Neuronal stem cell (in vitro differentiated cells): ENCODE data around the gene AKAP17A.
A peak's percentile ranks its signal among the peaks of the same experiment; 100 is the strongest.

Experiments
- DNase-seq: peaks from one replicate; pipeline ENCODE4 v3.0.0-alpha.2; 2013; ENCODE audit warnings: low spot score
- H2AFZ ChIP-seq: one replicate; pipeline ENCODE4 v1.6.1; 2013; ENCODE audit warnings: mild to moderate bottlenecking, low read length, inconsistent platforms
- H2AK5ac ChIP-seq: 2 replicates; pipeline ENCODE4 v1.6.1; 2013; ENCODE audit warnings: low read depth, mild to moderate bottlenecking, inconsistent platforms, low read length, moderate library complexity, mixed read lengths
- H2BK120ac ChIP-seq: 2 replicates; pipeline ENCODE4 v1.6.1; 2013; ENCODE audit warnings: low read depth, mild to moderate bottlenecking, inconsistent platforms, low read length, moderate library complexity, mixed read lengths
- H2BK12ac ChIP-seq: one replicate; pipeline ENCODE4 v1.6.1; 2013; ENCODE audit warnings: low read length, inconsistent platforms
- H2BK15ac ChIP-seq: 2 replicates; pipeline ENCODE4 v1.6.1; 2013; ENCODE audit warnings: mild to moderate bottlenecking, low read length, inconsistent platforms, mixed read lengths
- H2BK5ac ChIP-seq: one replicate; pipeline ENCODE4 v1.6.1; 2013; ENCODE audit warnings: inconsistent platforms, mild to moderate bottlenecking, low read length, moderate library complexity
- H3K14ac ChIP-seq: one replicate; pipeline ENCODE4 v1.6.1; 2013; ENCODE audit warnings: low read length, inconsistent platforms
- H3K18ac ChIP-seq: 2 replicates; pipeline ENCODE4 v1.6.1; 2013; ENCODE audit warnings: low read length, inconsistent platforms
- H3K23ac ChIP-seq: 2 replicates; pipeline ENCODE4 v1.6.1; 2013; ENCODE audit warnings: low read depth, mild to moderate bottlenecking, mixed read lengths, low read length, inconsistent platforms; ENCODE audit not compliant: poor library complexity
- H3K27ac ChIP-seq: replicated peaks from 3 replicates; pipeline ENCODE4 v1.5.1; 2013; ENCODE audit warnings: low read length, inconsistent platforms
- H3K27me3 ChIP-seq, 3 experiments: 2 replicates each; pipeline ENCODE4 v1.6.1; 2013; ENCODE audit warnings: low read length in 3 of 3, mild to moderate bottlenecking in 2 of 3, inconsistent platforms in 1 of 3, low read depth in 1 of 3, mixed read lengths in 1 of 3, moderate library complexity in 1 of 3; ENCODE audit not compliant: control insufficient read depth in 3 of 3, insufficient read depth in 3 of 3
- H3K36me3 ChIP-seq, 2 donors: replicated peaks in 1 of 2; 2 replicates each; pipeline ENCODE4 v1.6.1; 2013; ENCODE audit warnings: low read length in 2 of 2; ENCODE audit not compliant: control insufficient read depth in 2 of 2, insufficient read depth in 2 of 2
- H3K4ac ChIP-seq: 2 replicates; pipeline ENCODE4 v1.6.1; 2013; ENCODE audit warnings: inconsistent platforms, mild to moderate bottlenecking, low read length, moderate library complexity
- H3K4me1 ChIP-seq, 2 donors: 1 replicate in 1 of 2; 2 replicates in 1 of 2; pipeline ENCODE4 v1.6.1; 2013; ENCODE audit warnings: low read length in 2 of 2, low read depth in 1 of 2; ENCODE audit not compliant: control insufficient read depth in 2 of 2, insufficient read depth in 1 of 2
- H3K4me2 ChIP-seq: one replicate; pipeline ENCODE4 v1.6.1; 2013; ENCODE audit warnings: mild to moderate bottlenecking, low read length, inconsistent platforms; ENCODE audit not compliant: insufficient read depth, poor library complexity, severe bottlenecking
- H3K4me3 ChIP-seq, 2 donors: 2 replicates each; pipeline ENCODE4 v1.5.1; 2013; ENCODE audit warnings: low read length in 2 of 2, mild to moderate bottlenecking in 2 of 2, inconsistent platforms in 1 of 2, moderate library complexity in 1 of 2
- H3K79me1 ChIP-seq: one replicate; pipeline ENCODE4 v1.6.1; 2013; ENCODE audit warnings: low read depth, mild to moderate bottlenecking, inconsistent platforms, low read length, moderate library complexity
- H3K9ac ChIP-seq: one replicate; pipeline ENCODE4 v1.6.1; 2013; ENCODE audit warnings: mild to moderate bottlenecking, low read depth, low read length, inconsistent platforms; ENCODE audit not compliant: poor library complexity
- H3K9me3 ChIP-seq, 2 donors: replicated peaks in 1 of 2; 2 replicates each; pipeline versions ENCODE3 to v1.6.1; 2013; ENCODE audit warnings: low read length in 2 of 2, mild to moderate bottlenecking in 2 of 2, inconsistent platforms in 1 of 2, low read depth in 1 of 2, mixed read lengths in 1 of 2, moderate library complexity in 1 of 2; ENCODE audit not compliant: control insufficient read depth in 2 of 2, insufficient read depth in 1 of 2
- H4K8ac ChIP-seq: one replicate; pipeline ENCODE4 v1.6.1; 2013; ENCODE audit warnings: low read depth, mild to moderate bottlenecking, inconsistent platforms, low read length, moderate library complexity
- H4K91ac ChIP-seq: one replicate; pipeline ENCODE4 v1.6.1; 2013; ENCODE audit warnings: low read length, low read depth, mild to moderate bottlenecking, inconsistent platforms; ENCODE audit not compliant: poor library complexity
- WGBS, 2 donors: extraction: QIAGEN DNeasy Blood & Tissue Kit; methylation state at CpG; one replicate each; pipeline ENCODE4 v1.1.7; 2013; ENCODE audit warnings: missing lambda C conversion rate in 2 of 2, mixed read lengths in 1 of 2; ENCODE audit not compliant: insufficient read length in 2 of 2, insufficient replicate concordance in 1 of 2; ENCODE audit errors: extremely low coverage in 2 of 2; 5-methylcytosine and 5-hydroxymethylcytosine counted together

AKAP17A gene

DNA sequence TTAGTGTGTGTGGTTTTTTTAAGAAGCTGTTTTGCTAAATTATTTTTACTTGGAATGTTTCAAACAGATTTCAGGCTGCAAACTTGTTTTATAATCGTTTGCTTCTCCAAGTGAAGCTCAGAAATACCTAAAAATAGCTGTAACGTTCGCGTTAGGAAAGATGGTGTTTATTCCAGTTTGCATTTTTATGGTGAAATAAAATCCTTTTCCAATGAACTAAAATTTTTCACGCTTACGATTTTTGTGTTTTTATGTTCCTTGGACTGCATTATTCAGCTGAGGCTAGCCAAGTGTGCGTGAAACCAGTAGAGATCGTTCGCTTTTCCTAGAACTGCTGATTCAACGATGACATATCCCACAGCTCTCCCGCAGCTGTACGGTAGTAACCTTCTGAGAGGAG lies 10.9 kb downstream of the AKAP17A start:
- Histone ChIP-seq H3K9ac (no peak overlapping the region), H2AFZ (no peak overlapping the region), H3K27me3 (no peaks in the 10 kb centered on the region), H3K23ac (no peak overlapping the region), H3K79me1 (peaks cover 27% of the 10 kb centered on the region), H3K4ac (no peak overlapping the region), H3K4me3 (no peak overlapping the region), H3K36me3 (peaks cover 49 to 66% of the 10 kb centered on the region in 2 donors), H2BK120ac (no peak overlapping the region), H2BK15ac (no peak overlapping the region), H2BK12ac (no peak overlapping the region), H2BK5ac (no peak overlapping the region), H2AK5ac (no peak overlapping the region), H4K8ac (no peak overlapping the region), H3K18ac (no peak overlapping the region), H3K4me2 (no peak overlapping the region), H3K9me3 (peaks cover 4 to 5% of the 10 kb centered on the region in 2 donors), H4K91ac (no peak overlapping the region), H3K27ac (no peak overlapping the region), H3K14ac (no peak overlapping the region), H3K4me1 (no peaks in the 10 kb centered on the region)
- no peak for DNase-seq
- no CpG with 5 or more reads among the region's 12 CpGs for WGBS, 2 donors

DNA sequence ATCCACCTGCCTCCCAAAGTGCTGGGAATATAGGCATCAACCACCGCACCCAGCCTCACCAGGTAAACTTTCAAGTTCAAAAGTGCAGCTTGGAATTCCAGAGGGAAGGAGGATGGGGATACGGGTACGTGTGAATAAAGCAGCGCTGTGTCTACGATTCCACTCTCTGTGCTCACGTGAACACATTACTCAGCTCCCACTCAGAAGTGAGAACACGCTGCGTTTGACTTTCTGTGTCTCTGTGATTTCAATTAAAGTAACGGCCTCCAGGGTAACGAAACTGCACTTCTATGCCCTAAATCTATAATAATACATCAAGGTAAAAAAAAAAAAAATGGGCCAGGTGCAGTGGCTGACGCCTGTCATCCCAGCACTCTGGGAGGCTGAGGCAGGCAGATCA lies 15.1 kb downstream of the AKAP17A start:
- peaks cover 4 to 5% of the 10 kb centered on the region in 2 donors for H3K9me3 ChIP-seq
- no peak overlapping the region for H4K91ac ChIP-seq

DNA sequence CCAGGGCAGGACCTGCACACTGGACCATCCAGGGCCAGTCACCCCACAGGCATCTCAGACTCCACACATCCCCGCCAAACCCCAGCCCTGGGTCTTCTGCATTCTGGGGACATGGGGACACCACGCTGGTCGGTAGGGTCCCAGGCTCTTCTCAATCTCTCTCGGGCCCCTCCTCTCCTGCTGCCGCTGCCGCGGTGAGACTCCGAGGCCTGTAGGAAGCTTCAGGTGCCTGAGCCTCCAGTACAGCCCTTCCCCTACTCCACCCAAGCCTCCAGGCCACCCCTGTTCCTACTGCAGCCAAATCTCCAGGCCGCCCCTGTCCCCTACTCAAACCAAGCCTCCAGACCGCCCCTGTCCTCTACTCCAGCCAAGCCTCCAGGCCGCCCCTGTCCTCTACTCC lies 17.9 kb downstream of the AKAP17A start:
- H3K27ac ChIP-seq = no peak overlapping the region
- H2AFZ ChIP-seq = peak overlapping the region; percentile 64
- H2BK5ac ChIP-seq = peak overlapping the region; percentile 53
- no peak overlapping the region for H2AK5ac ChIP-seq
- no peaks in the 10 kb centered on the region for H3K79me1 ChIP-seq
- H3K23ac ChIP-seq = no peak overlapping the region
- H2BK12ac ChIP-seq = no peak overlapping the region
- H3K9me3 ChIP-seq = no peaks in the 10 kb centered on the region
- no peak overlapping the region for H4K91ac ChIP-seq
- peak overlapping the region; percentile 58 for H2BK15ac ChIP-seq
- no peaks in the 10 kb centered on the region for H3K36me3 ChIP-seq
- peak overlapping the region; percentile 21 for H3K14ac ChIP-seq
- no peak overlapping the region for H2BK120ac ChIP-seq
- H3K18ac ChIP-seq = no peak overlapping the region
- H3K4me3 ChIP-seq = no peak overlapping the region
- H4K8ac ChIP-seq = no peak overlapping the region
- H3K9ac ChIP-seq = peak overlapping the region; percentile 60
- no peak for DNase-seq
- no peak overlapping the region for H3K4me2 ChIP-seq
- no CpG with 5 or more reads among the region's 11 CpGs for whole genome bisulfite sequencing, 2 donors
- no peak overlapping the region for H3K4ac ChIP-seq
- no peaks in the 10 kb centered on the region for H3K27me3 ChIP-seq
- no peaks in the 10 kb centered on the region for H3K4me1 ChIP-seq

More for the DNA sequence above, 15.1 kb downstream of the AKAP17A start:
- Histone ChIP-seq H4K8ac (no peak overlapping the region), H3K14ac (no peak overlapping the region), H3K27me3 (no peaks in the 10 kb centered on the region), H3K23ac (no peak overlapping the region), H2BK120ac (no peak overlapping the region), H3K4me1 (no peaks in the 10 kb centered on the region), H2AK5ac (no peak overlapping the region), H3K27ac (no peak overlapping the region), H3K9ac (no peak overlapping the region), H3K4me2 (no peak overlapping the region), H2AFZ (no peak overlapping the region), H2BK12ac (no peak overlapping the region), H3K18ac (no peak overlapping the region), H3K4me3 (no peak overlapping the region), H3K4ac (no peak overlapping the region), H2BK5ac (no peak overlapping the region), H2BK15ac (no peak overlapping the region), H3K79me1 (peaks cover 3% of the 10 kb centered on the region), H3K36me3 (peaks cover 13 to 24% of the 10 kb centered on the region in 2 donors)
- WGBS, 2 donors = no CpG with 5 or more reads among the region's 11 CpGs
- DNase-seq = no peak

DNA sequence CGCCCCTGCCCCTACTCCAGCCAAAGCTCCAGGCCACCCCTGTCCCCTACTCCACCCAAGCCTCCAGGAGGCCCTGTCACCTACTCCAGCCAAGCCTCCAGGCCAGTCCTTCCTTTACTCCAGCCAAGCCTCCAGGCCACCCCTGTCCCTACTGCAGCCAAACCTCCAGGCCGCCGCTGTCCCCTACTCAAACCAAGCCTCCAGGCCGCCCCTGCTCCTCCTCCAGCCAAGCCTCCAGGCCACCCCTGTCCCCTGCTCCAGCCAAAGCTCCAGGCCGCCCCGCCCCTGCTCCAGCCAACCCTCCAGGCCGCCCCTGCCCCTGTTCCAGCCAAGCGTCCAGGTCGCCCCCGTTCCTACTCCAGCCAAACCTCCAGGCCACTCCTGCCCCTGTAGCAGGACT lies 18.4 kb downstream of the AKAP17A start:
- no peaks in the 10 kb centered on the region for H3K9me3 ChIP-seq
- H3K4ac ChIP-seq = no peak overlapping the region
- H4K91ac ChIP-seq = no peak overlapping the region
- H3K79me1 ChIP-seq = no peaks in the 10 kb centered on the region
- no peak overlapping the region for H3K18ac ChIP-seq
- no peak overlapping the region for H2BK12ac ChIP-seq
- H3K4me1 ChIP-seq = no peaks in the 10 kb centered on the region
- peak overlapping the region; percentile 21 for H3K14ac ChIP-seq
- H2BK120ac ChIP-seq = no peak overlapping the region
- H3K4me3 ChIP-seq = no peak overlapping the region
- no peak overlapping the region for H2BK15ac ChIP-seq
- peak overlapping the region; percentile 64 for H2AFZ ChIP-seq
- H3K9ac ChIP-seq = peak overlapping the region; percentile 60
- no peak overlapping the region for H4K8ac ChIP-seq
- DNase-seq = no peak
- H3K23ac ChIP-seq = no peak overlapping the region
- no peaks in the 10 kb centered on the region for H3K27me3 ChIP-seq
- H3K4me2 ChIP-seq = no peak overlapping the region
- WGBS, 2 donors = no CpG with 5 or more reads among the region's 10 CpGs
- no peak overlapping the region for H3K27ac ChIP-seq
- H3K36me3 ChIP-seq = no peaks in the 10 kb centered on the region
- H2AK5ac ChIP-seq = no peak overlapping the region
- H2BK5ac ChIP-seq = peak overlapping the region; percentile 53
